K562 treated with DMSO at 1 percent for 24 hours (cell line): ENCODE data around the gene OR52E6. TPM values are rescaled to one million over a fixed set of nuclear protein-coding genes. Genes with fewer than 3 reads are reported as not detected.

Experiments
- total RNA-seq: library from RNA; unstranded; fragments of 300-600 nt; gene quantifications from 2 replicates; pipeline ENCODE4 v1.2.3, GENCODE V29; 2022; ENCODE audit warnings: low read depth; ENCODE audit not compliant: insufficient read depth

OR52E6 gene
- not detected in 2 replicates for total RNA-seq

DNA sequence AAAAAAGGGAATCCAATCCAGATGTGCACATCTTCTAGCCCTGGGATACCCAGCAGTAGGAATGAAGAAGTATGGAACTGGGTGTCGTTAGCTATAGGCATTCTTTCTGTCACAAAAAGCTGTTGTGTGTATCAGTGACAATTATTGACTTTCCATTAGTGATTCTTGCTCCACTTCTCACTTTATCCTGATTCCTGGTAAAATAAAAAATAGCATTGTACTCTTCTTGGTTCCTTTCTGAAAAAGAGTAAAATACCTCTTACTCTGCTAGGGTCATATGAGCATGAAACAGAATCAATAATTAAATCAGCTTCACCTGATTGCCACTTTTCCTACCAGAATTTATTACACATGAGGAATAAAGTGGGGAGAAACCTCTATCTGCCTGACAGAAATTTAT lies at the start of gene OR52E6:
TSS of gene OR52E6 (minus strand) at position 101 of the 400 bp plus-strand sequence. CDS start at position 101, 0 bp downstream.

GRCh38 chr11:5880329-5880728 lies 38.6 kb upstream of the OR52E6 start, which contains the start of gene OR52E4:
OR52E4 (plus strand) TSS chr11:5880629; CDS start chr11:5884293, 3,664 bp downstream.

GRCh38 chr11:5857590-5857989 lies 15.9 kb upstream of the OR52E6 start, which contains the start of gene OR52E8:
OR52E8 (minus strand) TSS chr11:5857690; CDS start chr11:5857690, 0 bp downstream.

GRCh38 chr11:5808500-5809121 lies 33.1 kb downstream of the OR52E6 start, which contains the start of gene OR52N2:
OR52N2 (plus strand) TSS chr11:5808924; CDS start chr11:5820336, 11,412 bp downstream.

DNA sequence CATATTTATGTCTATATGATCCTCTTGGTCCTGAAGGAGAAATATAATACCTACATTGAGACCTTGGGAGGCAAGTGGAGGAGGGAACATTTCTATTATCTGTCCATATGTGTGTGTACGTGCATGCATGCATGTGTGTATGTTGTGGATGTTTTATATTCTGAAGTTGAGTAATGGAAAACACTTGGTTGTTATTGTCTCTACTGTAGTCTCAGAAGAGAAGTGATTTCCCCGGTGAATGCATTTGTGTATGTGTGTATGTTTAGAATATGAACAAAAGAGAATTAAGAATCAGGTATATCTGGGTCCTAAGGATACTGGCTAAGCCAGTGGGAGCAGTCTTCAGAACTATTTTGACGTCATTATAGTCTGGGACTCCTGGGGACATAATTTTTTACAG lies 50.5 kb downstream of the OR52E6 start, which contains the start of gene OR52N1:
TSS of gene OR52N1 (minus strand) at position 101 of the 400 bp plus-strand sequence. CDS start 2,449 bp downstream, outside the sequence.

Other genes with a start within 250 kb of the OR52E6 start
- gene TRIM6, start 245.3 kb downstream of the OR52E6 start, total RNA-seq, result 19.3 and 20.1 TPM in 2 replicates
- 2.4 and 4.2 TPM in 2 replicates for gene TRIM34, start 216.9 kb downstream of the OR52E6 start, total RNA-seq
- 15.5 and 20.6 TPM in 2 replicates for gene TRIM5, start 156.8 kb downstream of the OR52E6 start, total RNA-seq
- gene TRIM22, start 152.1 kb downstream of the OR52E6 start, total RNA-seq, result 2.5 and 2.7 TPM in 2 replicates
- not detected in 2 replicates for gene OR56B1, start 105.4 kb downstream of the OR52E6 start, total RNA-seq
- gene OR52N4, start 87.7 kb downstream of the OR52E6 start, total RNA-seq, result not detected in 2 replicates
- not detected in 2 replicates for gene OR52N5, start 58.5 kb downstream of the OR52E6 start, total RNA-seq
- gene OR52N1, start 50.6 kb downstream of the OR52E6 start, total RNA-seq, result not detected in 2 replicates
- not detected in 2 replicates for gene OR52N2, start 33.0 kb downstream of the OR52E6 start, total RNA-seq
- not detected in 2 replicates for gene OR52E8, start 15.8 kb upstream of the OR52E6 start, total RNA-seq
- not detected in 2 replicates for gene OR52E4, start 38.7 kb upstream of the OR52E6 start, total RNA-seq
- gene OR52E5, start 51.3 kb upstream of the OR52E6 start, total RNA-seq, result not detected in 2 replicates
- gene OR56A3, start 100.4 kb upstream of the OR52E6 start, total RNA-seq, result not detected in 2 replicates
- gene OR56A5, start 126.6 kb upstream of the OR52E6 start, total RNA-seq, result not detected in 2 replicates
- not detected in 2 replicates for gene OR52L1, start 145.1 kb upstream of the OR52E6 start, total RNA-seq
- not detected in 2 replicates for gene OR56A4, start 165.0 kb upstream of the OR52E6 start, total RNA-seq
- not detected in 2 replicates for gene OR56A1, start 188.9 kb upstream of the OR52E6 start, total RNA-seq